Stimulated activated CD8-positive, alpha-beta memory T cell treated with anti-CD3 and anti-CD28 coated beads, Interleukin-7, amount 100 ng/mL, for 24 hours (primary cell): ENCODE data around the gene FOXN3.
"Not testable (repeated sequence)": the region's sequence is repeated elsewhere in the genome, so short reads cannot be mapped to it uniquely, and the experiment has no call there.

Source experiments
- DNase-seq: peaks from one replicate; pipeline ENCODE4 v3.0.0-alpha.2; 2020; ENCODE audit warnings: low read depth

The FOXN3 gene

GRCh38 chr14:89303456-89304435 is 113.3 kb downstream of the FOXN3 start:
- DNase-seq, result no peak

GRCh38 chr14:89302396-89302950 is 114.6 kb downstream of the FOXN3 start:
- DNase-seq, result no peak

- DNase-seq, result no peak
Measured at GRCh38 chr14:89299587-89299986, 117.4 kb downstream of the FOXN3 start.

GRCh38 chr14:89298056-89298834 is 118.8 kb downstream of the FOXN3 start:
- no peak for DNase-seq

- DNase-seq, result no peak
Measured at GRCh38 chr14:89296281-89296745, 120.7 kb downstream of the FOXN3 start.

GRCh38 chr14:89294872-89295271 is 122.2 kb downstream of the FOXN3 start:
- no peak for DNase-seq

- not testable (repeated sequence) for DNase-seq
Measured at GRCh38 chr14:89294469-89294868, 122.6 kb downstream of the FOXN3 start.

- DNase-seq, result no peak
Measured at GRCh38 chr14:89294060-89294459, 123.0 kb downstream of the FOXN3 start.

- DNase-seq, result no peak
Measured at GRCh38 chr14:89293314-89293916, 123.6 kb downstream of the FOXN3 start.

- DNase-seq, result no peak
Measured at GRCh38 chr14:89292579-89293313, 124.3 kb downstream of the FOXN3 start.

GRCh38 chr14:89291351-89291940 is 125.6 kb downstream of the FOXN3 start:
- no peak for DNase-seq

GRCh38 chr14:89290813-89291212 is 126.2 kb downstream of the FOXN3 start:
- no peak for DNase-seq

GRCh38 chr14:89289477-89289876 is 127.6 kb downstream of the FOXN3 start:
- no peak for DNase-seq

- no peak for DNase-seq
Measured at GRCh38 chr14:89288114-89288513, 128.9 kb downstream of the FOXN3 start.

- no peak for DNase-seq
Measured at GRCh38 chr14:89284333-89285058, 132.5 kb downstream of the FOXN3 start.

- DNase-seq, result peak; percentile 15
Measured at GRCh38 chr14:89283327-89284060, 133.5 kb downstream of the FOXN3 start.

- DNase-seq, result no peak
Measured at GRCh38 chr14:89282191-89282590, 134.8 kb downstream of the FOXN3 start.

GRCh38 chr14:89280600-89280999 is 136.4 kb downstream of the FOXN3 start:
- DNase-seq, result no peak

- DNase-seq, result no peak
Measured at GRCh38 chr14:89279649-89280232, 137.3 kb downstream of the FOXN3 start.
